ENCODE results near the gene HIBCH.
"Not testable (repeated sequence)": the region's sequence is repeated elsewhere in the genome, so short reads cannot be mapped to it uniquely, and the experiment has no call there.

The HIBCH gene

GRCh38 chr2:190183539-190183938, 136.1 kb downstream of the HIBCH start:
- DNase-seq, result no peak

GRCh38 chr2:190182071-190182524, 137.5 kb downstream of the HIBCH start:
- no peak for DNase-seq

DNA sequence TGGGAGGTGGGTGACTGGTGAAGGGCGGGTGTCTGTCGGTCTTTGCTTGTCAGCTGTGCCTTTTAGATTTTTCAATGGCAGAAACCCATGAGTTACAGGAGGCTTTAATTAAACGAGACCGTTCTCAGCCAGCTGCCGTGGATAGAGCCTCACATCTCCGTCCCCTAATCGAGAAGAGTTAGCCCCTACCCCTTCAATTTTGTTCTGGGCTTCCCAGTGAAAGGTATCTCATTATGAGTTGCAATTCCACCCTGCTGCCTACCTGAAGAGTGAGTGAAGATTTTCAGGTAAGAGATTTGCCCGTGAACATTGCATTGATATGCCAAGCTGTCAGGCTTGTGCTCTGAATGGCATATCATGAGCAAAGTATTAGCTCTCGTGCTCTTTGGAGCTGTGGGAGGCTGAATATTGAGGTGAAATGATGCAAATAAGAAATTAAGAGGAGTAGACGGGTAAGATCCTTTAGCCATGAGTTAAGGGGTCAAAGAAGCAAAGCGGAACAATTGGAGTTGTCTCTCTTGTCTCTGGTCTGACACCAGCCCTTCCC, 138.4 kb downstream of the HIBCH start:
- DNase-seq, result no peak

- DNase-seq, result peak; percentile 81
Observed at GRCh38 chr2:190180313-190181122, 139.1 kb downstream of the HIBCH start.

DNA sequence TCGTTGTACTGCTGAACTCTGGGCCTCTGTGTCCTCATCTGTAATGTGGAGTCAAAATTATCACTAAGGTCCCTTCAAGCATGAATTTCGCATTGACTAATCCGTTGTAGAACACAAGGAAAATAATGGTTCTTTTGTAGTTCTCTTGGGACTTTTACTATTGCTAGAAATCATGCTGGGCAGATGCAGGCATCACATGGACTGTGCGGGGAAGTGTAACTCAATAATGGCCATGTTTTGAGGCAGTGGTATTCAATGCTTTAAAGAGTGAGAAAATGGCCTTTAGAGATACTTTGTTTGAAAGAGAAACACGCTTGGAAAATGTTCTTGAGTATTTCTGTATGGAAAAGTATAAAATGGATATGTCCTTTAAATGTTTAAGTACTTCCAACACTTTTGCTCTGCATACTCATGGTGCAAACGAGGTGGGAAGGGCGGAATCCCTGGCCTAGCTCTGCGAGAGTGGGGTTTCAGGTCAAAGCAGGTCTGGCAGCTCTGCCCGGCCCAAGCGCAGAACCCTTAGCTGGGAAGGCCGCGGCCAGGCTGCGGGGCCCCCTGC, 139.8 kb downstream of the HIBCH start:
- DNase-seq, result peak; percentile 62

DNA sequence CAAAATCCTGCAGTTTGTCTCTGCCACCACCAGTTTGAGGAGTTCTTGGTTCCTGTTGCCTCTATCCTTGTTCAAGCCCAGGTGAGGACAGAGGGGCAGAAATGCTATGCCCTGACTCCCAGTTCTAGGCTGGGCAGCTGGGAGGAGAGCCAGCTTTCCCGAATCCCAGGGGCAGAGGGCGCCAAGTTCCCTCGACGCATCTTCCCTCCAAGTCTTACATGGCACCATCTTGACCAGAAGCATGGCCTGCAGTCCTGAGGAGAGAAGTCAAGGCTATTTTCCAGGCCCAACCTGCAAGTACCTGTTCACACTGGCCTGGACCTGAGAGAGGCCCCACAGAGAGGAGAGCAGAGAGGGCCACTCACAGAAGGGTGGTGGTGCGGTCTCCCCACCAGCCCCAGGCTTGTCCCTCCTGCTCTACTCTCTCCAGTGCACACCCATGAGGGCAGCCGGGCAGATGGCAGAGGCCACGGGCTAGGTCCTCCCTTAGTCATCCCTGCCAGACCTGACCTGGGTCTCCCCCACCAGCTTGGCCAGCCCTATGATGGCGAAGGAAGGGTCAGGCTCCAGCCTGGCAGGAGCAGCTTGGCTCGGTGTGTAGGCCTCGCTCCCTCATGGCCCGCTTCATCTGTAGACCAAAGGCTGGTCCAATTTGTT, 141.4 kb downstream of the HIBCH start:
- DNase-seq, result no peak

- DNase-seq, result no peak
Observed at GRCh38 chr2:190177249-190178040, 142.2 kb downstream of the HIBCH start.

DNA sequence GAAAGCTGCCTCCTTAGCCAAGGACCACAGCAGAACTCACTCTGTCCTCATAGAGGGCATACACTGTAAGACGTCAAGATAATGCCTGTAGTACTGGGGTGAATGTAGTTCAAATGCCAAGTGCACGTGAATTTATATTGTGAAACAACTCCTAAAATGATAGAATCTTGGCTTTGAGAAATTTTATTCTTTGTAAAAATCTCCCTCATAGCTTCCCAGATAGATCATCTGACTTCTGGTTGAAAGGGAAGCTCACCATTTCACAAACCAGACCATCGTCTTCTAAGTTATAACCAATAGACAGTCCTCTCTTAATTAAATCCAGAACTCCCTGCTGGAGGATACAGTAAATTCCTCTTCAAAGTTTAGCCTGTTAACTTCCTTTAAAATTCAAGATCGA, 146.2 kb downstream of the HIBCH start:
- DNase-seq, result no peak

DNA sequence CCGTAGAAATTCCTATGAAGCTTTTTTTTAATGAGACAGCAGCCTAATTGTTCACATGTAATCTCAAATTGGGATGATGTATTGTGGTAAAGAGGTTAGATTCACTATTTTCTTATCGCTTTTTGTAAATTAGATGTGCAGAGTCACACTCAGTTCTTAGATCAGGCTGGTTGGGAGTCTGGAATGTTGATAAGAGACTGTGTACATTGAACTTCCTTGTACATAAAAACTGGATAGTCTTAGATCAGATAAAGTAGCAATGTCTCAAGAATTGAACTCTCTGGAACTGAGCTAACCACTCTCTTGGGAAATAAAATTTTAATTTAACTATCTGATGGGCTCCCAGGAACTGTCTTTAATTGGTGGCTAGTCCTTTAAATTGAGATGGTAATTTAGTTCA, 149.0 kb downstream of the HIBCH start:
- DNase-seq, result no peak

GRCh38 chr2:190169221-190170072, 150.2 kb downstream of the HIBCH start:
- DNase-seq, result no peak

DNA sequence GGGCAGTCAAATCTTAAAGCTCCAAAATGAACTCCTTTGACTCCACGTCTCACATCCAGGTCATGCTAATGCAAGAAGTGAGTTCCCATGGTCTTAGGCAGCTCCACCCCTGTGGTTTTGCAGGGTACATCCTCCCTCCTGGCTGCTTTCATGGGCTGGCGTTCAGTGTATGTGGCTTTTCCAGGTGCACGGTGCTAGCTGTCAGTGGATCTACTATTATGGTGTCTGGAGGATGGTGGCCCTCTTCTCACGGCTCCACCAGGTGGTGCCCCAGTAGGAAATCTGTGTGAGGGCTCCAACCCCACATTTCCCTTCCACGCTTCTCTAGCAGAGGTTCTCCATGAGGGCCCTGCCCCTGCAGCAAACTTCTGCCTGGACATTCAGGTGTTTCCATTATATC, 151.9 kb downstream of the HIBCH start:
- DNase-seq, result no peak

GRCh38 chr2:190165491-190165890, 154.1 kb downstream of the HIBCH start:
- DNase-seq, result no peak

DNA sequence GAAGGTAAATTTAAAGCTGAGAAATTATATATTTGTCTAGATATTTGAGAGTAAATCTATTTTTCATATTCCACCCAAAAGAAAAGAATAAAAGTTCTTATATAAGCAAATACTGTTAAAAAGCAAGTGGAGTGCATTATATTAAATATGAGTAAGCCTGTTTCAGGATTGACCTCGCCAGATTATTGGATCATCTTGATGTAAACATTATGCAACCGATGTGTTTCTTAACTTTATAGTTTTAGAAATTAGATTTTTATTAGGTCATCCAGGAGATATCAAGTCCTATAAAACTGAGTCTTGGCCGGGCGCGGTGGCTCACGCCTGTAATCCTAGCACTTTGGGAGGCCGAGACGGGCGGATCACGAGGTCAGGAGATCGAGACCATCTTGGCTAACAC, 156.8 kb downstream of the HIBCH start:
- DNase-seq, result no peak

DNA sequence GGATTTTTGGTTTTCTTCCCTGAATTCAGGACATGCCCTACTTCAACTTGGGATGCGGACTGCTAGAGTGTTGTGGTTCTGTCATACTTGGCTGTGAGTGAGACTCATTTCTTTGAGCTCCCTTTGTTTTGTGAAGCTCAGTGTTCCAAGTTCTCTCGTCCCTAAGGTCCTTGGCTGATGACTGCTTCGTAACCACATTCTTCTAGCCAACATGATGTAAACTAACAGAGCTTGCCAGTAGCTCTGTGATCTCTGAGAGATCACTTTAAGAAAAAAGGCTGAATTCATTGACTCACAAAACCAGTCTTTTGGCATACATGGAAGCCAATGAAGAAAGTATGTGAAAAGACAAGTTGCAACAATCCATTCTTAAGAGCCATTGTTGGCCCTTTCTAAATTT, 160.2 kb downstream of the HIBCH start:
- DNase-seq, result peak; percentile 75

DNA sequence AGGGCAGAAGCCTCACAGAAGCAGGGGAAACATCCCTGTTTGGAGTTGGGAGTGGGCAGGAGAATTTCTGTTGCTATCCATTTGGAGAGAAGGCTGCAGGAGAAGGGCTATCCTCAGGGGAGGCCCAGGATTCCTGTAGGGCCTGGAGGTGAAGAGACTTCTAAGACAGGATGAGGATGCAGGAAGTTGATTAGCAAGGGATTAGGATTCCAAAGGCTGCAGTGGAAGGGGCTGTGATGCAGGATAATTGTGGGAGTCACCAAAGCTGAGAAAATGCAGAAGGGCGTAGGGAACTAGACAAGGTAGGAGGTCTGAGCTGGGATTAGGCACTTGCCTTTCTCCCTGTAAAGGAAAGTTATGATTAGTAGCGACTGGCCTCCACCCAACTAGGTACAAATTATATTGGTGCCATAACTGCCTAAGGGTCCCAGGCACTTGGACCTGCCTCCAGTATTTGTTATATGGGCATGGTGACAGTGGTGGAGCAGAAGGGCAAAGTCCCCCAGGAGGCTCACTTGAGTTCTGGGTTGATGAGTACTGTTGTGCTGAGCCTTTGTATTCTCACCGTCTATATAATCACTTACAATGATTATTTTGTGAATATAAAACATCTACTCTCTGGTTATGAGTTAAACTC, 160.7 kb downstream of the HIBCH start:
- no peak for DNase-seq

GRCh38 chr2:190157613-190158528, 161.8 kb downstream of the HIBCH start:
- not testable (repeated sequence) for DNase-seq

- no peak for DNase-seq
Observed at GRCh38 chr2:190156530-190157212, 163.0 kb downstream of the HIBCH start.
